HFF-Myc (cell line): ENCODE data around the gene PHF21B.
"Not testable (repeated sequence)": the region's sequence is repeated elsewhere in the genome, so short reads cannot be mapped to it uniquely, and the experiment has no call there.

Experiments
- DNase-seq: peaks from one replicate; pipeline ENCODE4 v3.0.0-alpha.2; 2011; ENCODE audit warnings: low read depth; ENCODE audit errors: extremely low read depth
- H3K4me3 ChIP-seq: replicated peaks from 2 replicates; pipeline ENCODE4 v1.5.1; 2011; ENCODE audit warnings: low read depth, mild to moderate bottlenecking, control low read depth, low read length
- CTCF ChIP-seq: IDR thresholded peaks from 2 replicates; pipeline ENCODE4 v1.5.1; 2012; ENCODE audit warnings: mild to moderate bottlenecking, low read depth, low read length, control low read depth; ENCODE audit errors: missing control alignments

Gene PHF21B

GRCh38 chr22:44861245-44861644 lies 148.6 kb downstream of the PHF21B start:
- no peak for DNase-seq
- no peak for TF ChIP-seq CTCF
- H3K4me3 ChIP-seq: no peak overlapping the region

DNA sequence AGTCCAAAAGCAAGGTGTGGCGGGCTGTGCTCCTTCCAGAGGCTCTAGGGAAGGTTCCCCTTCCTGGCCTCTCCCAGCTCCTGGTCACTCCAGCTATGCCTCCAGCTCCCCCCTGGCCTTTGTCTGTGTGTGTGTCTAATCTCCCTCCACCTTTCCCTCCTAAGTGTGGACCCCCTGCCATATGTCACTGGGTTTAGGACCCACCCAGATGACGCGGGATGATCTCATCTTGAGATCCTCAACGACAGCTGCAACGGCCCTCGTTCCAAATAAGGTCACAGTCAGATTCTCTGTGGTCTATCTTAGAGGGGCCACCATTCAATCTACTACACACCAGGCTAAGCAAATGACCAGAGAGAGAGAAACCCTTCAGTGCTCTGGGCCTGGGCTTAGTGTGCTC lies 149.5 kb downstream of the PHF21B start:
- no peak for DNase-seq
- H3K4me3 ChIP-seq: no peak overlapping the region
- no peak for TF ChIP-seq CTCF

DNA sequence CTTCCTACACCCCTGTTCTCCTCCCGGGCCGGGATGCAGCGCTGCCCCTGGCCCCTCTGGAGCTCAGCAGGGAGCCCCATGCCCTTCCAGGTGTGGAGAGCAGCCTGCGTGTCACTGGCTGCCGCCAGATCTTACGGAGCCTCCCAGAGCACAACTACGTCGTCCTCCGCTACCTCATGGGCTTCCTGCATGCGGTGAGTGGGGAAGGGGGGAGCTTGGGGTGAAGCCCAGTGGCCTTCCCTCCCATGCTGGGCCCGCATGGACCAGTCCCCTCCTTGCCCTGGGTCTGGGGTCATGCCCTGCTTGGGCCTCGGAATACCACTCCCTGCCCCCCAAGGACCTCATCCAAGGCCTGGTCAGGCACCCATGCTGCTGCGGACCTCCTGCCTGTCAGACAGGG lies 150.2 kb downstream of the PHF21B start:
- DNase-seq: no peak
- no peak for TF ChIP-seq CTCF
- H3K4me3 ChIP-seq: no peak overlapping the region

DNA sequence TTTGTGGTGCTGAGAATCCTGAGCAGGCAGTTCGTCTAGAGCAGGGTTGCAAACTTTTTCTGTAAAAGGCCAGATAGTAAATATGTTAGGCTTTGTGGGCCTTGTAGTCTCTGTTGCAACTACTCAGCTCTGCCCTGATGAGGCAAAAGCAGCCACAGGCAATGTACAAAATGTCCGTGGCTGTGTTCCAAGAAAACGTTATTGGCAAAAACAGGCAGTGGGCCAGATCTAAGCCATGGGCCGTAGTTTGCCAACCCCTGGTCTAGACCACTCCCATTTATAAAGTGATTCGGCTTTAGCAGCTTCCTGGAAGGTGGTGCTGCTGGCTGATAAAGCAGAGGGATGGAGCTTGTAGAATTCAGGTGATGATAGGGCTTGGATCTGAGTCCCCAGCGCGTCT lies 151.0 kb downstream of the PHF21B start:
- H3K4me3 ChIP-seq: not testable (repeated sequence)

DNA sequence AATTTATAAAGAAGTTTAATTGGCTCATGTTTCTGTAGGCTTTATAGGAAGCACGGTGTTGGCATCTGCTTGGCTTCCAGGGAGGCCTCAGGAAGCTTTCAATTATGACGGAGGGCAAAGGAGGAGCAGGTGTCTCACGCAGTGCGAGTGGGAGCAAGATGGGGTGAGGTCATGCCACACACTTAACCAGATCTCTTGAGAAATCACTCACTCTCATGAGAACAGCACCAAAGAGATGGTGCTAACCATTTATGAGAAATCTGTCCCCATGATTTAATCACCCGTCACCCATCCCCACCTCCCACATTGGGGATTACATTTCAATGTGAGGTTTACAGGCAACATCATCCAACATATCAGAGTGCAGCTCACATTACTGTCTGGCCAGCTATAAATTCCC lies 153.9 kb downstream of the PHF21B start:
- H3K4me3 ChIP-seq: no peak overlapping the region
- no peak for TF ChIP-seq CTCF
- DNase-seq: no peak

More for the DNA sequence above, 151.0 kb downstream of the PHF21B start:
- not testable (repeated sequence) for DNase-seq

DNA sequence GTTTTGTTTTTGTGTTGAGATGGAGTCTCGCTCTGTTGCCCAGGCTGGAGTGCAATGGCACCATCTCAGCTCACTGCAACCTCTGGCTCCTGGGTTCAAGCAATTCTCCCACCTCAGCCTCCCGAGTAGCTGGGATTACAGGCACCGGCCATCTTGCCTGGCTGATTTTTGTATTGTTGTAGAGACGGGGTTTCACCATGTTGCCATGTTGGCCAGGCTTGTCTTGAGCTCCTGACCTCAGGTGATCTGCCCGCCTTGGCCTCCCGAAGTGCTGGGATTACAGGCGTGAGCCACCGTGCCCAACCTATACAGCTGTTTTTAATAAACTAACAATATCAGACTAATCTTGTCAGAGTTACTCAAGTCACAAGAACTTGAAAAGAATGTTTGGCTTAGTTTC lies 155.2 kb downstream of the PHF21B start:
- not testable (repeated sequence) for H3K4me3 ChIP-seq, DNase-seq

GRCh38 chr22:44850946-44851345 lies 158.9 kb downstream of the PHF21B start:
- no peak overlapping the region for H3K4me3 ChIP-seq
- TF ChIP-seq CTCF: no peak
- DNase-seq: no peak

- TF ChIP-seq CTCF: no peak
- DNase-seq: no peak
- H3K4me3 ChIP-seq: no peak overlapping the region
These were observed 160.9 kb downstream of the PHF21B start for GRCh38 chr22:44848791-44849420.
